Thyroid gland (tissue), 4 donors: ENCODE results near the gene DCAF7. TPM values are rescaled to one million over a fixed set of nuclear protein-coding genes. Genes with fewer than 3 reads are reported as not detected.

Experiments
- DNase-seq, 2 donors: peaks; one replicate each; pipeline ENCODE4 v3.0.0-alpha.2; 2019
- H3K27ac ChIP-seq, 3 donors: fragments of 200-600 bp; sonication (generic); 1 replicate in 2 of 3; 2 replicates in 1 of 3; pipeline ENCODE4 v1.5.1; 2016 to 2019; ENCODE audit warnings: mild to moderate bottlenecking in 1 of 3, moderate library complexity in 1 of 3
- H3K27me3 ChIP-seq: fragments of 200-600 bp; sonication (generic); one replicate; pipeline ENCODE4 v1.5.1; 2019
- H3K36me3 ChIP-seq, 2 donors: fragments of 200-600 bp; sonication (generic); one replicate each; pipeline ENCODE4 v1.5.1; 2016 to 2019
- H3K4me1 ChIP-seq, 2 donors: fragments of 200-600 bp; sonication (generic); one replicate each; pipeline ENCODE4 v1.5.1; 2017 to 2019
- H3K4me3 ChIP-seq, 3 donors: fragments of 200-600 bp; sonication (generic); replicated peaks in 1 of 3; 1 replicate in 2 of 3; 2 replicates in 1 of 3; pipeline ENCODE4 v1.5.1; 2016; ENCODE audit warnings: mild to moderate bottlenecking in 1 of 3
- H3K9me3 ChIP-seq: fragments of 200-600 bp; sonication (generic); one replicate; pipeline ENCODE4 v1.5.1; 2017
- CTCF ChIP-seq, 6 experiments: fragments of 200-600 bp in 3 of 6; fragments of 450-650 bp in 3 of 6; sonication (generic) in 3 of 6; IDR thresholded peaks; one replicate each; pipeline ENCODE4 v1.5.1; 2016 to 2019; ENCODE audit warnings: antibody characterized with exemption in 6 of 6, mild to moderate bottlenecking in 2 of 6, inconsistent platforms in 1 of 6, moderate library complexity in 1 of 6
- POLR2A ChIP-seq, 2 donors: fragments of 450-650 bp; IDR thresholded peaks; one replicate each; pipeline ENCODE4 v1.6.1; 2017; ENCODE audit warnings: antibody characterized with exemption in 2 of 2, mild to moderate bottlenecking in 2 of 2, moderate library complexity in 1 of 2
- WGBS, 2 donors: methylation state at CpG; one replicate each; pipeline ENCODE4 v1.1.5; 2017; 5-methylcytosine and 5-hydroxymethylcytosine counted together
- intact Hi-C: fragments of 100-400 bp; cut with DNase I; formaldehyde crosslinking; loops from one replicate; pipeline ENCODE4 v1.15.1; 2023
- total RNA-seq, 4 donors: library from RNA; depleted of rRNA; stranded (reverse); fragments of >200 nt; gene quantifications; one replicate each; pipeline ENCODE4 v1.2.3, GENCODE V29; 2016

The DCAF7 gene
- total RNA-seq, 4 donors from 2014 or later, result 35.1 to 44.8 (median 40.5) TPM

- Histone ChIP-seq H3K4me1 (peaks cover 3 to 8% of the 10 kb centered on the region in 2 donors), H3K9me3 (no peaks in the 10 kb centered on the region), H3K27ac (no peak overlapping the region), H3K27me3 (no peaks in the 10 kb centered on the region), H3K4me3 (no peak overlapping the region), H3K36me3 (no peaks in the 10 kb centered on the region)
- TF ChIP-seq CTCF (IDR thresholded peaks at IDR 0.05) (no peak), POLR2A (IDR thresholded peaks at IDR 0.05) (no peak)
- DNase-seq, result no peak
- intact Hi-C loops, result no loop called here
- WGBS, 2 donors, result 88 to 100% methylated on average over 1 of the region's 1 CpG
These were observed 31.0 kb upstream of the DCAF7 start for GRCh38 chr17:63519116-63519881.

GRCh38 chr17:63519972-63520882 lies 30.1 kb upstream of the DCAF7 start:
- no peak overlapping the region for H3K4me3 ChIP-seq
- 34 to 42% methylated on average over 5 of the region's 5 CpGs for WGBS, 2 donors
- intact Hi-C loops, result no loop called here
- no peaks in the 10 kb centered on the region for H3K27me3 ChIP-seq
- peaks cover 3 to 8% of the 10 kb centered on the region in 2 donors for H3K4me1 ChIP-seq
- H3K27ac ChIP-seq, result no peak overlapping the region
- H3K9me3 ChIP-seq, result no peaks in the 10 kb centered on the region
- no peak for TF ChIP-seq CTCF (IDR thresholded peaks at IDR 0.05)
- TF ChIP-seq POLR2A (IDR thresholded peaks at IDR 0.05), result no peak
- DNase-seq, result no peak
- H3K36me3 ChIP-seq, result no peaks in the 10 kb centered on the region

- Histone ChIP-seq H3K4me3 (no peak within 1 kb of the TSS), H3K4me1 (peaks cover 3 to 8% of the 10 kb centered on the region in 2 donors), H3K27ac (no peak within 1 kb of the TSS), H3K9me3 (no peaks in the 10 kb centered on the region), H3K27me3 (no peaks in the 10 kb centered on the region), H3K36me3 (no peaks in the 10 kb centered on the region)
- no peak for TF ChIP-seq POLR2A (IDR thresholded peaks at IDR 0.05)
- TF ChIP-seq CTCF (IDR thresholded peaks at IDR 0.05), result no peak
- WGBS, 2 donors, result 22 to 27% methylated on average over 9 to 11 of the region's 38 CpGs
- intact Hi-C loops, result no loop called here
- no peak for DNase-seq
These were observed 26.9 kb upstream of the DCAF7 start, which contains the start of gene KCNH6 for GRCh38 chr17:63523253-63523855. Gene KCNH6, plus strand, starts transcription at chr17:63523358. Its CDS starts 56 bp downstream, at chr17:63523414.

GRCh38 chr17:63524051-63524450 lies 26.2 kb upstream of the DCAF7 start:
- no peaks in the 10 kb centered on the region for H3K36me3 ChIP-seq
- no peak for DNase-seq
- TF ChIP-seq POLR2A (IDR thresholded peaks at IDR 0.05) (no peak), CTCF (IDR thresholded peaks at IDR 0.05) (no peak)
- WGBS, 2 donors, result 90% methylated on average over 14 of the region's 14 CpGs
- H3K27me3 ChIP-seq, result no peaks in the 10 kb centered on the region
- intact Hi-C loops, result no loop called here
- no peaks in the 10 kb centered on the region for H3K9me3 ChIP-seq
- no peak overlapping the region for H3K27ac ChIP-seq
- H3K4me3 ChIP-seq, result no peak overlapping the region
- H3K4me1 ChIP-seq, result peaks cover 3 to 8% of the 10 kb centered on the region in 2 donors
